CD4-positive, alpha-beta T cell (primary cell): ENCODE results near the gene TMEM89. TPM values are rescaled to one million over a fixed set of nuclear protein-coding genes. Genes with fewer than 3 reads are reported as not detected.

Source experiments
- ATAC-seq: fragments of 200-7000 bp; cut with Tn5 transposase; one replicate; pipeline ENCODE4 v1.10.0; 2022; ENCODE audit warnings: mild to moderate bottlenecking; ENCODE audit not compliant: poor library complexity
- CTCF ChIA-PET: fragments of 350-600 bp; sonication (Branson Sonifier 250); formaldehyde crosslinking; loops from one replicate; lab custom pipeline; 2021; ENCODE audit warnings: antibody characterized with exemption, inconsistent platforms; lab: Charles Lee
- POLR2A ChIA-PET: fragments of 350-600 bp; sonication (Branson Sonifier 250); formaldehyde crosslinking; loops from one replicate; lab custom pipeline; 2021; ENCODE audit warnings: antibody characterized with exemption, inconsistent platforms; lab: Charles Lee
- DNase-seq, 14 experiments: peaks; one replicate each; pipeline ENCODE4 v3.0.0-alpha.2; 2013 to 2020; ENCODE audit warnings: mixed read lengths in 2 of 14
- H3K27ac ChIP-seq, 2 donors: one replicate each; pipeline versions ENCODE4 v1.5.1 to v1.7.0; 2013; ENCODE audit warnings: low read length in 2 of 2, low read depth in 1 of 2, mild to moderate bottlenecking in 1 of 2
- H3K27me3 ChIP-seq, 2 experiments: 1 replicate in 1 of 2; 2 replicates in 1 of 2; pipeline versions ENCODE4 v1.6.1 to v1.7.0; 2013; ENCODE audit warnings: low read length in 2 of 2, control low read depth in 1 of 2, mild to moderate bottlenecking in 1 of 2, moderate library complexity in 1 of 2; ENCODE audit not compliant: insufficient read depth in 2 of 2, control insufficient read depth in 1 of 2
- H3K36me3 ChIP-seq: one replicate; pipeline ENCODE4 v1.6.1; 2013; ENCODE audit warnings: low read length, control low read depth; ENCODE audit not compliant: insufficient read depth
- H3K4me1 ChIP-seq: one replicate; pipeline ENCODE4 v1.6.1; 2013; ENCODE audit warnings: low read length, control low read depth; ENCODE audit not compliant: insufficient read depth
- H3K4me3 ChIP-seq: one replicate; pipeline ENCODE4 v1.5.1; 2013; ENCODE audit warnings: mild to moderate bottlenecking, low read length, moderate library complexity
- H3K9me3 ChIP-seq, 2 experiments: 1 replicate in 1 of 2; 2 replicates in 1 of 2; pipeline versions ENCODE4 v1.6.1 to v1.7.0; 2013; ENCODE audit warnings: low read length in 2 of 2, mild to moderate bottlenecking in 2 of 2, control low read depth in 1 of 2, moderate library complexity in 1 of 2; ENCODE audit not compliant: control insufficient read depth in 1 of 2, insufficient read depth in 1 of 2
- H3K27ac Mint-ChIP-seq: one replicate; pipeline ENCODE4 v1.8.0; 2020; ENCODE audit warnings: mixed read lengths
- H3K27me3 Mint-ChIP-seq: one replicate; pipeline ENCODE4 v1.8.0; 2021; ENCODE audit warnings: mixed read lengths
- H3K36me3 Mint-ChIP-seq: one replicate; pipeline ENCODE4 v1.8.0; 2021; ENCODE audit warnings: low read depth, mixed read lengths
- H3K4me1 Mint-ChIP-seq: one replicate; pipeline ENCODE4 v1.8.0; 2021; ENCODE audit warnings: low read depth, mixed read lengths
- H3K4me3 Mint-ChIP-seq: one replicate; pipeline ENCODE4 v1.8.0; 2020; ENCODE audit warnings: mild to moderate bottlenecking, mixed read lengths
- H3K9me3 Mint-ChIP-seq: one replicate; pipeline ENCODE4 v1.8.0; 2020; ENCODE audit warnings: mixed read lengths
- intact Hi-C, 2 experiments: fragments of 100-400 bp; cut with DNase I in 1 of 2; cut with micrococcal nuclease in 1 of 2; formaldehyde crosslinking; loops; one replicate each; pipeline versions ENCODE4 v1.15.1 to v1.9.0; 2023 to 2025; cut with DNase I, micrococcal nuclease
- microRNA-seq: library from miRNA; unstranded; fragments of <30 nt; microRNA quantifications from one replicate; pipeline ENCODE4 v1.2.0, GENCODE V29; 2021; ENCODE audit warnings: borderline microRNAs expressed, borderline replicate concordance
- total RNA-seq, 174 experiments: library from RNA in 2 of 174; stranded (reverse) in 2 of 174; gene quantifications; one replicate each; pipeline ENCODE4 v1.2.3 and lab custom pipeline; 2021 to 2026
- TF ChIP-seq, protein P1 (sequence below): fragments of 200-600 bp; IDR thresholded peaks from one replicate; pipeline ENCODE4 v1.8.0; 2022; ENCODE audit warnings: antibody characterized with exemption, mild to moderate bottlenecking

Gene TMEM89
- total RNA-seq, 2 experiments from 2014 or later, result not detected

DNA sequence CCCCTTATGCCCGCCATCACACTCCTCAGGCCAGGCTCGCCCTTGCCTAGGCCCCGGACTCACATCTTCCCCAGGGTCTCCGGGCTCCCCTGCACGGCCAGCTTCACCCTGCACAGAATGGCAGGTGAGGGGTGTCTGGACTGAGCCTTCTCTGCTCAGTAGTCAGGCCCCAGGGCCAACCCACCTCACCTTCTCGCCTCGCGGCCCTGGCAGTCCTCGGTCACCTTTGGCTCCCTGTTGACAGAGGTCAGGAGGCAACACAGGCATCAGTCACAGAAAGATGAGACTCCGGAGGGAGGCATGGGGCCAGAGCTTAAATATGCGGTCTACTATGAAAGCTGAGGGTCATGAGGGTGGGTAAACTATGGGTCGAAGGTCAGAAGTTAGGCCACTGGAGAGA, 49.6 kb downstream of the TMEM89 start:
- intact Hi-C loops, result no loop called here
- H3K27me3 ChIP-seq, result no peaks in the 10 kb centered on the region
- POLR2A ChIA-PET, result no interaction called here
- CTCF ChIA-PET, result no interaction called here
- no peaks in the 10 kb centered on the region for H3K36me3 Mint-ChIP-seq
- H3K4me3 ChIP-seq, result no peak overlapping the region
- H3K4me1 ChIP-seq, result no peaks in the 10 kb centered on the region
- H3K9me3 ChIP-seq, result no peaks in the 10 kb centered on the region
- DNase-seq, result no peak
- H3K27ac Mint-ChIP-seq, result no peak overlapping the region
- no peak overlapping the region for H3K4me3 Mint-ChIP-seq
- no peaks in the 10 kb centered on the region for H3K4me1 Mint-ChIP-seq
- no peak overlapping the region for H3K27ac ChIP-seq
- H3K36me3 ChIP-seq, result no peaks in the 10 kb centered on the region
- no peaks in the 10 kb centered on the region for H3K9me3 Mint-ChIP-seq
- TF ChIP-seq, protein P1, sequence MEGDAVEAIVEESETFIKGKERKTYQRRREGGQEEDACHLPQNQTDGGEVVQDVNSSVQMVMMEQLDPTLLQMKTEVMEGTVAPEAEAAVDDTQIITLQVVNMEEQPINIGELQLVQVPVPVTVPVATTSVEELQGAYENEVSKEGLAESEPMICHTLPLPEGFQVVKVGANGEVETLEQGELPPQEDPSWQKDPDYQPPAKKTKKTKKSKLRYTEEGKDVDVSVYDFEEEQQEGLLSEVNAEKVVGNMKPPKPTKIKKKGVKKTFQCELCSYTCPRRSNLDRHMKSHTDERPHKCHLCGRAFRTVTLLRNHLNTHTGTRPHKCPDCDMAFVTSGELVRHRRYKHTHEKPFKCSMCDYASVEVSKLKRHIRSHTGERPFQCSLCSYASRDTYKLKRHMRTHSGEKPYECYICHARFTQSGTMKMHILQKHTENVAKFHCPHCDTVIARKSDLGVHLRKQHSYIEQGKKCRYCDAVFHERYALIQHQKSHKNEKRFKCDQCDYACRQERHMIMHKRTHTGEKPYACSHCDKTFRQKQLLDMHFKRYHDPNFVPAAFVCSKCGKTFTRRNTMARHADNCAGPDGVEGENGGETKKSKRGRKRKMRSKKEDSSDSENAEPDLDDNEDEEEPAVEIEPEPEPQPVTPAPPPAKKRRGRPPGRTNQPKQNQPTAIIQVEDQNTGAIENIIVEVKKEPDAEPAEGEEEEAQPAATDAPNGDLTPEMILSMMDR, result no peak
- no peaks in the 10 kb centered on the region for H3K27me3 Mint-ChIP-seq
- no peak for ATAC-seq

Small RNA genes lying within 50 kb of the gene (microRNA-seq; reads per million reads assigned to microRNA genes)
- gene MIR4793, result not detected
- not detected for gene MIR711

Other genes with a start within 250 kb of the TMEM89 start
- not detected for gene FBXW12, start 249.6 kb downstream of the TMEM89 start, total RNA-seq
- gene PLXNB1, start 191.7 kb downstream of the TMEM89 start, total RNA-seq, result 1 to 10 TPM; 1.1 to 2.0 TPM
- 1 to 10 TPM; 5.5 to 5.8 TPM for gene CCDC51, start 181.7 kb downstream of the TMEM89 start, total RNA-seq
- 100 to 1,000 TPM; 289 to 297 TPM for gene TMA7, start 181.5 kb downstream of the TMEM89 start, total RNA-seq
- gene ATRIP, start 175.0 kb downstream of the TMEM89 start, total RNA-seq, result 10 to 100 TPM in 1 of 2 experiments, 1 to 10 TPM in 1; 8.8 to 10.3 TPM
- gene SHISA5, start 117.6 kb downstream of the TMEM89 start, total RNA-seq, result 100 to 1,000 TPM; 102 to 109 TPM
- gene PFKFB4, start 65.0 kb downstream of the TMEM89 start, total RNA-seq, result 1 to 10 TPM in 1 of 2 experiments, under 1 TPM in 1; 0.98 to 2.5 TPM
- not detected for gene UCN2, start 58.0 kb downstream of the TMEM89 start, total RNA-seq
- under 1 TPM; 0.73 to 0.93 TPM for gene COL7A1, start 26.4 kb downstream of the TMEM89 start, total RNA-seq
- gene UQCRC1, start 12.1 kb downstream of the TMEM89 start, total RNA-seq, result 10 to 100 TPM; 74.1 to 75.5 TPM
- gene SLC26A6, start 13.7 kb upstream of the TMEM89 start, total RNA-seq, result 10 to 100 TPM; 13.5 to 14.4 TPM
- 1 to 10 TPM; 4.9 to 5.0 TPM for gene CELSR3, start 41.1 kb upstream of the TMEM89 start, total RNA-seq
- gene NCKIPSD, start 64.1 kb upstream of the TMEM89 start, total RNA-seq, result 10 to 100 TPM in 1 of 2 experiments, 1 to 10 TPM in 1; 9.7 to 10.8 TPM
- gene IP6K2, start 95.5 kb upstream of the TMEM89 start, total RNA-seq, result 100 to 1,000 TPM in 1 of 2 experiments, 10 to 100 TPM in 1; 97.2 to 121 TPM
- gene PRKAR2A, start 226.1 kb upstream of the TMEM89 start, total RNA-seq, result 10 to 100 TPM; 47.4 to 48.3 TPM